ENCODE measurements around the gene CTSZ. TPM values are rescaled to one million over a fixed set of nuclear protein-coding genes. Genes with fewer than 3 reads are reported as not detected.
"Not testable (repeated sequence)": the region's sequence is repeated elsewhere in the genome, so short reads cannot be mapped to it uniquely, and the experiment has no call there.

Gene CTSZ
- total RNA-seq, 2 experiments from 2014 or later = 14.7 to 17.7 TPM

- no peaks in the 10 kb centered on the region for H3K9me3 ChIP-seq (ENCODE audit: control insufficient read depth in 1 of 2, insufficient read depth in 1 of 2, low read length in 2 of 2)
- H3K9me3 Mint-ChIP-seq = no peaks in the 10 kb centered on the region
- H3K4me3 ChIP-seq (ENCODE audit: low read length) = no peak overlapping the region
- peaks cover 3% of the 10 kb centered on the region for H3K27me3 Mint-ChIP-seq
- H3K4me3 Mint-ChIP-seq = no peak overlapping the region
- no peak for TF ChIP-seq CTCF (IDR thresholded peaks at IDR 0.05)
- H3K4me1 Mint-ChIP-seq (ENCODE audit: low read depth) = no peaks in the 10 kb centered on the region
- no peak for ATAC-seq (ENCODE audit: poor library complexity)
- no peaks in the 10 kb centered on the region for H3K4me1 ChIP-seq (ENCODE audit: insufficient read depth, low read length)
- H3K36me3 Mint-ChIP-seq (ENCODE audit: low read depth) = no peaks in the 10 kb centered on the region
- ChIA-PET CTCF (no interaction called here), POLR2A (no interaction called here)
- DNase-seq = no peak
- intact Hi-C loops (cut with DNase I, micrococcal nuclease) = loop anchor here in 1 of 2 experiments (10.0 kb wide), 1 partner anchor 482 kb away; no protein-coding TSS in a partner anchor
- no peaks in the 10 kb centered on the region for H3K36me3 ChIP-seq (ENCODE audit: insufficient read depth, low read length)
- H3K27me3 ChIP-seq (ENCODE audit: control insufficient read depth in 1 of 2, insufficient read depth in 2 of 2, low read length in 2 of 2) = peaks cover 0 to 5% of the 10 kb centered on the region in 2 experiments
- H3K27ac Mint-ChIP-seq = no peak overlapping the region
- no peak overlapping the region for H3K27ac ChIP-seq (ENCODE audit: low read depth in 1 of 2, low read length in 2 of 2)
Observed at GRCh38 chr20:58953050-58953449, 54.0 kb downstream of the CTSZ start.

- no peak for TF ChIP-seq CTCF (IDR thresholded peaks at IDR 0.05)
- Histone ChIP-seq H3K9me3 (ENCODE audit: control insufficient read depth in 1 of 2, insufficient read depth in 1 of 2, low read length in 2 of 2) (no peaks in the 10 kb centered on the region), H3K27ac (ENCODE audit: low read depth in 1 of 2, low read length in 2 of 2) (no peak overlapping the region), H3K36me3 (ENCODE audit: insufficient read depth, low read length) (no peaks in the 10 kb centered on the region), H3K27me3 (ENCODE audit: control insufficient read depth in 1 of 2, insufficient read depth in 2 of 2, low read length in 2 of 2) (peaks cover 0 to 5% of the 10 kb centered on the region in 2 experiments), H3K4me3 (ENCODE audit: low read length) (no peak overlapping the region), H3K4me1 (ENCODE audit: insufficient read depth, low read length) (no peaks in the 10 kb centered on the region)
- POLR2A ChIA-PET = no interaction called here
- Mint-ChIP-seq H3K4me1 (ENCODE audit: low read depth) (no peaks in the 10 kb centered on the region), H3K27ac (no peak overlapping the region), H3K9me3 (no peaks in the 10 kb centered on the region), H3K4me3 (no peak overlapping the region), H3K36me3 (ENCODE audit: low read depth) (no peaks in the 10 kb centered on the region), H3K27me3 (peaks cover 3% of the 10 kb centered on the region)
- no peak for ATAC-seq (ENCODE audit: poor library complexity)
- intact Hi-C loops (cut with DNase I, micrococcal nuclease) = loop anchor here in 1 of 2 experiments (10.0 kb wide), 1 partner anchor 484 kb away; no protein-coding TSS in a partner anchor
- peak in 1 of 14 experiments; percentile 6 for DNase-seq
- CTCF ChIA-PET = no interaction called here
Observed at GRCh38 chr20:58950603-58951002, 56.5 kb downstream of the CTSZ start.

- H3K27me3 Mint-ChIP-seq; H3K36me3 ChIP-seq (ENCODE audit: insufficient read depth, low read length); H3K36me3 Mint-ChIP-seq (ENCODE audit: low read depth); H3K9me3 Mint-ChIP-seq; intact Hi-C loops (cut with DNase I, micrococcal nuclease); POLR2A ChIA-PET; H3K27ac Mint-ChIP-seq; H3K27ac ChIP-seq (ENCODE audit: low read depth in 1 of 2, low read length in 2 of 2); H3K9me3 ChIP-seq (ENCODE audit: control insufficient read depth in 1 of 2, insufficient read depth in 1 of 2, low read length in 2 of 2); DNase-seq; H3K4me3 ChIP-seq (ENCODE audit: low read length); H3K4me1 ChIP-seq (ENCODE audit: insufficient read depth, low read length); ATAC-seq (ENCODE audit: poor library complexity); H3K27me3 ChIP-seq (ENCODE audit: control insufficient read depth in 1 of 2, insufficient read depth in 2 of 2, low read length in 2 of 2); H3K4me3 Mint-ChIP-seq; CTCF ChIA-PET; H3K4me1 Mint-ChIP-seq (ENCODE audit: low read depth): not testable (repeated sequence)
Observed at GRCh38 chr20:58947797-58948388, 59.2 kb downstream of the CTSZ start.
